OCI-LY7 (cell line): Measurements from ENCODE around the gene WFDC13.

Experiments used
- EZH2phosphoT487 ChIP-seq: fragments of 200-600 bp; sonication (generic); IDR thresholded peaks from 2 replicates; pipeline ENCODE4 v1.6.1; 2018; ENCODE audit warnings: low read depth, borderline replicate concordance, mild to moderate bottlenecking, mixed run types, antibody characterized with exemption, low read length, moderate library complexity, mixed read lengths
- TF ChIP-seq, protein P1 (sequence below): fragments of 200-600 bp; sonication (generic); conservative IDR thresholded peaks from 2 replicates; pipeline ENCODE4 v1.5.1; 2014; ENCODE audit warnings: mild to moderate bottlenecking, antibody characterized with exemption, low read length, moderate library complexity, mixed read lengths

DNA sequence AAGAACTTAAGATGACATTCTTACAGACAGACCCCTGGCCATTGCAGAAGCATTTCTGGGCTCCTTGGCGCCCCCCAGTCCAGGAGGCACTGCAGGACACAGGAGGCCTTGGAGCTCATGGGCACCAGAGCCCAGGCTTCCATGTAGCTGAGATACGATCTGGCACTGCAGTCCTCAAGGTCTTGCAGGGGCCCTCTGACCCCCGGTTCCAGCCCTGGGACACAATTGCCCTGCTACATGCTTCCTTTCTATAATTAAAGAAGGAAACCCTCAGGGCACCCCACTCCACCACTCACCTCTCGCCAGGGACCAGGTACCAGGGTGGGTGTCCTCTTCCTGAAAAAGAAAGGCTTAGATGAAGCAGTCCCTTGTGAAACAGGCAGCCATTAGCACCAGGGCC, 56.3 kb downstream of the WFDC13 start:
- TF ChIP-seq, protein P1, sequence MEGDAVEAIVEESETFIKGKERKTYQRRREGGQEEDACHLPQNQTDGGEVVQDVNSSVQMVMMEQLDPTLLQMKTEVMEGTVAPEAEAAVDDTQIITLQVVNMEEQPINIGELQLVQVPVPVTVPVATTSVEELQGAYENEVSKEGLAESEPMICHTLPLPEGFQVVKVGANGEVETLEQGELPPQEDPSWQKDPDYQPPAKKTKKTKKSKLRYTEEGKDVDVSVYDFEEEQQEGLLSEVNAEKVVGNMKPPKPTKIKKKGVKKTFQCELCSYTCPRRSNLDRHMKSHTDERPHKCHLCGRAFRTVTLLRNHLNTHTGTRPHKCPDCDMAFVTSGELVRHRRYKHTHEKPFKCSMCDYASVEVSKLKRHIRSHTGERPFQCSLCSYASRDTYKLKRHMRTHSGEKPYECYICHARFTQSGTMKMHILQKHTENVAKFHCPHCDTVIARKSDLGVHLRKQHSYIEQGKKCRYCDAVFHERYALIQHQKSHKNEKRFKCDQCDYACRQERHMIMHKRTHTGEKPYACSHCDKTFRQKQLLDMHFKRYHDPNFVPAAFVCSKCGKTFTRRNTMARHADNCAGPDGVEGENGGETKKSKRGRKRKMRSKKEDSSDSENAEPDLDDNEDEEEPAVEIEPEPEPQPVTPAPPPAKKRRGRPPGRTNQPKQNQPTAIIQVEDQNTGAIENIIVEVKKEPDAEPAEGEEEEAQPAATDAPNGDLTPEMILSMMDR = no peak
- TF ChIP-seq EZH2phosphoT487 = no peak
